Measurements from ENCODE around the gene SGK2. TPM values are rescaled to one million over a fixed set of nuclear protein-coding genes. Genes with fewer than 3 reads are reported as not detected.

The SGK2 gene
- 0.13 and 1.1 TPM in 2 replicates for total RNA-seq (2021)
- percentile 17 among the genes with signal in this experiment for Bru-seq, nascent RNA
- BruChase-seq, experiment 1, labeled RNA remaining after a 2-hour chase, result percentile 15 among the genes with signal in this experiment
- BruChase-seq, experiment 2, labeled RNA remaining after a 6-hour chase, result percentile 18 among the genes with signal in this experiment
- long read RNA-seq, result 0 reads

GRCh38 chr20:43558412-43559146 lies at the start of gene SGK2:
Gene SGK2 (plus strand): TSS chr20:43559027. CDS start chr20:43566496, 7,469 bp downstream.
- H3K27ac ChIP-seq (ENCODE audit: low read depth, low read length, poor library complexity, severe bottlenecking), result no peak within 1 kb of the TSS
- no peak within 1 kb of the TSS for H3K4me3 ChIP-seq (ENCODE audit: low read depth, low read length, poor library complexity, severe bottlenecking)
- H3K4me1 ChIP-seq (ENCODE audit: insufficient read depth, low read length, poor library complexity, severe bottlenecking), result no peaks in the 10 kb centered on the region
- DNase-seq (ENCODE audit: low spot score), result no peak
- H3K9me3 ChIP-seq (ENCODE audit: low read depth, low read length, poor library complexity, severe bottlenecking), result no peaks in the 10 kb centered on the region
- ChIA-PET CTCF (no interaction called here), POLR2A (ENCODE audit: low non-redundant PET) (no interaction called here)
- intact Hi-C loops (cut with micrococcal nuclease; ENCODE audit: unreplicated experiment), result no loop called here
- TF ChIP-seq CTCF (conservative IDR thresholded peaks at IDR 0.05; ENCODE audit: low read depth, low read length), result no peak
- no peak for TF ChIP-seq EZH2 (IDR thresholded peaks at IDR 0.05; ENCODE audit: borderline replicate concordance, low read depth, low read length, poor library complexity, severe bottlenecking)
- no peaks in the 10 kb centered on the region for H3K36me3 ChIP-seq (ENCODE audit: insufficient read depth, low read length, poor library complexity, severe bottlenecking)
- H3K27me3 ChIP-seq (replicated peaks; ENCODE audit: insufficient read depth, low read depth, low read length, poor library complexity), result no peaks in the 10 kb centered on the region
- BruUV-seq (replicated peaks), result no TSS peak

GRCh38 chr20:43511879-43512278 lies 46.9 kb upstream of the SGK2 start:
- Histone ChIP-seq H3K27me3 (replicated peaks; ENCODE audit: insufficient read depth, low read depth, low read length, poor library complexity) (peaks cover 12% of the 10 kb centered on the region), H3K36me3 (ENCODE audit: insufficient read depth, low read length, poor library complexity, severe bottlenecking) (no peaks in the 10 kb centered on the region), H3K9me3 (ENCODE audit: low read depth, low read length, poor library complexity, severe bottlenecking) (no peaks in the 10 kb centered on the region), H3K4me1 (ENCODE audit: insufficient read depth, low read length, poor library complexity, severe bottlenecking) (no peaks in the 10 kb centered on the region), H3K4me3 (ENCODE audit: low read depth, low read length, poor library complexity, severe bottlenecking) (no peak overlapping the region), H3K27ac (ENCODE audit: low read depth, low read length, poor library complexity, severe bottlenecking) (no peak overlapping the region)
- BruUV-seq (replicated peaks), result no TSS peak
- ChIA-PET POLR2A (ENCODE audit: low non-redundant PET) (no interaction called here), CTCF (no interaction called here)
- TF ChIP-seq CTCF (conservative IDR thresholded peaks at IDR 0.05; ENCODE audit: low read depth, low read length) (no peak), EZH2 (IDR thresholded peaks at IDR 0.05; ENCODE audit: borderline replicate concordance, low read depth, low read length, poor library complexity, severe bottlenecking) (no peak)
- intact Hi-C loops (cut with micrococcal nuclease; ENCODE audit: unreplicated experiment), result no loop called here
- DNase-seq (ENCODE audit: low spot score), result no peak

- intact Hi-C loops (cut with micrococcal nuclease; ENCODE audit: unreplicated experiment), result no loop called here
- BruUV-seq (replicated peaks), result no TSS peak
- no peaks in the 10 kb centered on the region for H3K4me1 ChIP-seq (ENCODE audit: insufficient read depth, low read length, poor library complexity, severe bottlenecking)
- TF ChIP-seq EZH2 (IDR thresholded peaks at IDR 0.05; ENCODE audit: borderline replicate concordance, low read depth, low read length, poor library complexity, severe bottlenecking), result no peak
- no peak for TF ChIP-seq CTCF (conservative IDR thresholded peaks at IDR 0.05; ENCODE audit: low read depth, low read length)
- peak overlapping the region; percentile 63 for H3K4me3 ChIP-seq (ENCODE audit: low read depth, low read length, poor library complexity, severe bottlenecking)
- peaks cover 2% of the 10 kb centered on the region for H3K27me3 ChIP-seq (replicated peaks; ENCODE audit: insufficient read depth, low read depth, low read length, poor library complexity)
- H3K36me3 ChIP-seq (ENCODE audit: insufficient read depth, low read length, poor library complexity, severe bottlenecking), result no peaks in the 10 kb centered on the region
- ChIA-PET POLR2A (ENCODE audit: low non-redundant PET) (no interaction called here), CTCF (no interaction called here)
- H3K9me3 ChIP-seq (ENCODE audit: low read depth, low read length, poor library complexity, severe bottlenecking), result no peaks in the 10 kb centered on the region
- H3K27ac ChIP-seq (ENCODE audit: low read depth, low read length, poor library complexity, severe bottlenecking), result no peak overlapping the region
- DNase-seq (ENCODE audit: low spot score), result no peak
Measured at GRCh38 chr20:43513372-43513930, 45.4 kb upstream of the SGK2 start.
